ENCODE measurements around the gene NTSR1. TPM values are rescaled to one million over a fixed set of nuclear protein-coding genes. Genes with fewer than 3 reads are reported as not detected.

Gene NTSR1
- total RNA-seq, 1 experiment from 2014 or later, result 15.9 TPM

GRCh38 chr20:62799873-62800272 is 91.2 kb downstream of the NTSR1 start:
- ChIA-PET POLR2A (ENCODE audit: low non-redundant PET) (no interaction called here), CTCF (no interaction called here)
- Histone ChIP-seq H3K27ac (ENCODE audit: low read depth, low read length, poor library complexity, severe bottlenecking) (no peak overlapping the region), H3K36me3 (ENCODE audit: insufficient read depth, low read length, poor library complexity, severe bottlenecking) (peaks cover 37% of the 10 kb centered on the region), H3K27me3 (replicated peaks; ENCODE audit: insufficient read depth, low read depth, low read length, poor library complexity) (no peaks in the 10 kb centered on the region), H3K4me3 (ENCODE audit: low read depth, low read length, poor library complexity, severe bottlenecking) (no peak overlapping the region), H3K4me1 (ENCODE audit: insufficient read depth, low read length, poor library complexity, severe bottlenecking) (peaks cover 17% of the 10 kb centered on the region), H3K9me3 (ENCODE audit: low read depth, low read length, poor library complexity, severe bottlenecking) (no peaks in the 10 kb centered on the region)
- DNase-seq (ENCODE audit: low spot score), result no peak
- TF ChIP-seq CTCF (conservative IDR thresholded peaks at IDR 0.05; ENCODE audit: low read depth, low read length) (no peak), EZH2 (IDR thresholded peaks at IDR 0.05; ENCODE audit: borderline replicate concordance, low read depth, low read length, poor library complexity, severe bottlenecking) (no peak)
- intact Hi-C loops (cut with micrococcal nuclease; ENCODE audit: unreplicated experiment), result no loop called here
- no TSS peak for BruUV-seq (replicated peaks)

- DNase-seq (ENCODE audit: low spot score), result no peak
- TF ChIP-seq EZH2 (IDR thresholded peaks at IDR 0.05; ENCODE audit: borderline replicate concordance, low read depth, low read length, poor library complexity, severe bottlenecking), result no peak
- no peak for TF ChIP-seq CTCF (conservative IDR thresholded peaks at IDR 0.05; ENCODE audit: low read depth, low read length)
- BruUV-seq (replicated peaks), result no TSS peak
- Histone ChIP-seq H3K9me3 (ENCODE audit: low read depth, low read length, poor library complexity, severe bottlenecking) (no peaks in the 10 kb centered on the region), H3K4me3 (ENCODE audit: low read depth, low read length, poor library complexity, severe bottlenecking) (no peak overlapping the region), H3K27me3 (replicated peaks; ENCODE audit: insufficient read depth, low read depth, low read length, poor library complexity) (no peaks in the 10 kb centered on the region), H3K4me1 (ENCODE audit: insufficient read depth, low read length, poor library complexity, severe bottlenecking) (peaks cover 15% of the 10 kb centered on the region), H3K36me3 (ENCODE audit: insufficient read depth, low read length, poor library complexity, severe bottlenecking) (peaks cover 37% of the 10 kb centered on the region), H3K27ac (ENCODE audit: low read depth, low read length, poor library complexity, severe bottlenecking) (no peak overlapping the region)
- CTCF ChIA-PET, result no interaction called here
- POLR2A ChIA-PET (ENCODE audit: low non-redundant PET), result no interaction called here
- intact Hi-C loops (cut with micrococcal nuclease; ENCODE audit: unreplicated experiment), result no loop called here
Measured at GRCh38 chr20:62800314-62801259, 92.0 kb downstream of the NTSR1 start.

- POLR2A ChIA-PET (ENCODE audit: low non-redundant PET), result no interaction called here
- CTCF ChIA-PET, result no interaction called here
- BruUV-seq (replicated peaks), result no TSS peak
Measured at GRCh38 chr20:62801284-62802010, 92.8 kb downstream of the NTSR1 start.

More at GRCh38 chr20:62801284-62802010, 92.8 kb downstream of the NTSR1 start:
- TF ChIP-seq EZH2 (IDR thresholded peaks at IDR 0.05; ENCODE audit: borderline replicate concordance, low read depth, low read length, poor library complexity, severe bottlenecking), result no peak
- no peak for TF ChIP-seq CTCF (conservative IDR thresholded peaks at IDR 0.05; ENCODE audit: low read depth, low read length)
- Histone ChIP-seq H3K9me3 (ENCODE audit: low read depth, low read length, poor library complexity, severe bottlenecking) (no peaks in the 10 kb centered on the region), H3K27ac (ENCODE audit: low read depth, low read length, poor library complexity, severe bottlenecking) (no peak overlapping the region), H3K36me3 (ENCODE audit: insufficient read depth, low read length, poor library complexity, severe bottlenecking) (peaks cover 37% of the 10 kb centered on the region), H3K4me3 (ENCODE audit: low read depth, low read length, poor library complexity, severe bottlenecking) (no peak overlapping the region), H3K4me1 (ENCODE audit: insufficient read depth, low read length, poor library complexity, severe bottlenecking) (peaks cover 24% of the 10 kb centered on the region), H3K27me3 (replicated peaks; ENCODE audit: insufficient read depth, low read depth, low read length, poor library complexity) (no peaks in the 10 kb centered on the region)
- no peak for DNase-seq (ENCODE audit: low spot score)
- intact Hi-C loops (cut with micrococcal nuclease; ENCODE audit: unreplicated experiment), result no loop called here
